BLaER1 (cell line): ENCODE data around the gene EFHC1.

Experiments
- H3K27ac ChIP-seq: shearing (Covaris generic); formaldehyde crosslinking; 2 replicates; pipeline ENCODE4 v1.8.1; 2022
- H3K27me3 ChIP-seq: shearing (Covaris generic); formaldehyde crosslinking; 2 replicates; pipeline ENCODE4 v1.8.1; 2022
- H3K36me3 ChIP-seq: shearing (Covaris generic); formaldehyde crosslinking; 2 replicates; pipeline ENCODE4 v1.8.1; 2022
- H3K4me1 ChIP-seq: shearing (Covaris generic); formaldehyde crosslinking; 2 replicates; pipeline ENCODE4 v1.8.1; 2022
- H3K4me2 ChIP-seq: shearing (Covaris generic); formaldehyde crosslinking; 2 replicates; pipeline ENCODE4 v1.8.1; 2022
- H3K4me3 ChIP-seq: shearing (Covaris generic); formaldehyde crosslinking; 2 replicates; pipeline ENCODE4 v1.8.1; 2022
- H3K9ac ChIP-seq: shearing (Covaris generic); formaldehyde crosslinking; 2 replicates; pipeline ENCODE4 v1.8.1; 2022
- H3K9me3 ChIP-seq: shearing (Covaris generic); formaldehyde crosslinking; 2 replicates; pipeline ENCODE4 v1.8.1; 2022
- H4K20me1 ChIP-seq: shearing (Covaris generic); formaldehyde crosslinking; 2 replicates; pipeline ENCODE4 v1.8.1; 2022
- Cebpa-rat ChIP-seq: shearing (Covaris generic); IDR thresholded peaks from 2 replicates; pipeline ENCODE4 v1.8.1; 2022

The EFHC1 gene

DNA sequence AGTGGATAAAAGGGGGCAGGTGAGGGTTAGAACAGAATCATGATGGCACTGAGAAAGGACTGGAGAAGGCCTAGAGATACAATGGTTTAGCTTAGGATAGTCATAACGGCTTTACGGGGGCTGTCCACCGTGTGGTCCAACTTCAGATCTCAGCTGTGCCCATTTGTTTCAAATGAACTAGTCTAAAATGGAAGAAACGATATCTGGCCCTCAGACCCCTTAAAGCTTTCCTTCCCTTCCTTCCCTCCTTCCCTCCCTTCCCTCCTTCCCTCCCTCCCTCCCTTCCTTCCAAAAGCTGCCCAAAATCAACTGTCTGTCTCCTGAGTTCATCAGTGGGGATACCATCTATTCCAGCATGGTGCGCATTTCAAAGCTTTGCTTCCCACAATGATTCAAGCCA is 128.9 kb downstream of the EFHC1 start:
- H3K9ac ChIP-seq = no peak overlapping the region
- H3K4me2 ChIP-seq = peak overlapping the region; percentile 65; the same call in 1 of the 2 replicates
- peaks cover 98% of the 10 kb centered on the region for H3K4me1 ChIP-seq

DNA sequence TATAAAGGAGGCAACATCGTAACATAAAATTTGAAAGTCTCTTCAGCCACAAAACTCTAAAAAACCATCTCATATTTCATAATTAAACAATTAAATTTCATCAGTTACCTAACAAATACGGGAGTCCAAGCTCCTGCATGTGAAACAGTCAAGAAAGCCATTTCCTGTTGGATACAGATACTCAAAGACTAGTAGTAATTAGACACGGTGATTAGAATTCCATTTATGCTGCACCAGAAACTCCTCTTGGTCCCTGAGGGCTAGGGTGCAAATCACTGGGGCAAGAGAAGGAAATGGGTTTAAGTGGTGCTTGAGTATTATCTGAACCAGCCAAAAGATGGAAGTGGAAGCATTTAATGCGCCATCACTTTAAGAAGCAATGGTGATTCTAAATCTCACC is 129.3 kb downstream of the EFHC1 start:
- no peak overlapping the region for H3K27ac ChIP-seq
- peaks cover 98% of the 10 kb centered on the region for H3K4me1 ChIP-seq
- no peak overlapping the region for H3K4me3 ChIP-seq
- peak overlapping the region; percentile 65 for H3K4me2 ChIP-seq
- H3K9me3 ChIP-seq = no peaks in the 10 kb centered on the region
- H4K20me1 ChIP-seq = peaks cover 93% of the 10 kb centered on the region
- TF ChIP-seq Cebpa-rat = no peak
- peaks cover 50% of the 10 kb centered on the region for H3K36me3 ChIP-seq
- no peaks in the 10 kb centered on the region for H3K27me3 ChIP-seq
- H3K9ac ChIP-seq = no peak overlapping the region

More for the DNA sequence above, 128.9 kb downstream of the EFHC1 start:
- no peaks in the 10 kb centered on the region for H3K9me3 ChIP-seq
- H3K36me3 ChIP-seq = peaks cover 50% of the 10 kb centered on the region
- H3K4me3 ChIP-seq = no peak overlapping the region
- no peak overlapping the region for H3K27ac ChIP-seq
- H3K27me3 ChIP-seq = no peaks in the 10 kb centered on the region
- TF ChIP-seq Cebpa-rat = no peak
- peaks cover 94% of the 10 kb centered on the region for H4K20me1 ChIP-seq

DNA sequence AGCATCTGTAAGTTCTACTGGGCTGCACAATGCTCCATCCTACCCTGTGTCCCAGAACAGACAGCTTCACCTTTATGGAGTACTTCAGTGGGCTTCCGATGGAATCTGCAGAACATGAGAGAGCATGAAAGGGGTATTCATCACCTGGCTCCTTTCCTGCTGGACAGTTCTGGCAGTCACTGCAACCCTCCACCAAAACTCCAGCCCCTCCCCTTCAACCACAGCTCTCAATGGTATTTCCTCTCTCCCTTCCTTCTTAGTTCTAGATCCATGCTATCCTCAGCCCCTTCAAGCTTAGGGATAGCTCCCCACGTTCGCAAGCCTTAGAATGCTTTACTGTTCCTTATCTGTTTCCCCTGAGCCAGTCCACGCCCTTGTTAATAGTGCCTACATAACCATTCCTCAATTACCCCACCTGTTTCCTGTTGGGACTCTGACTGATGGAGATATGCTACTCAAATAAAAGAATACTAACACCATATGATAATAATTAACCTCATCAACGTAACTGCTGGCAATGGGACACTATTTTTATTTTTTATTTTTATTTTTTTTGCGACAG is 130.0 kb downstream of the EFHC1 start:
- H3K4me1 ChIP-seq = peaks cover 93% of the 10 kb centered on the region

DNA sequence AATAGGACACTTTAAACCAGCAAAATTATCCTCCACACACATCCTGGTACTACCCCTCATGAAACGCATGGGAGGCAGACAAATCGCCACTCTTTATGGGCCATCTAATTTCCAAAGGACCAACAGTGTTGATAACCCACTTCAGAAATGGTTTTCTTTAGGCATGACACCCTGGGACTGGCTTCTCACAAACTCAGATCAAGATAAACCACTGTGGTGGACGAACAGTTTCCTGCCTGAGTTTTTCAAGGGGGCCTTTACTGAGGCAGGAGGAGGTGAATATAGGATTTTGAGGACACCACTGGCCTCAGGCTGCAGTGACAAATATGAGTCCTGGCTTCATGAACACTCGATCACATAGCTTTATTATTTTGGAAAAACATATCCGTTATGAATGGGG is 130.7 kb downstream of the EFHC1 start:
- H3K36me3 ChIP-seq = peaks cover 41% of the 10 kb centered on the region
- no peak overlapping the region for H3K4me3 ChIP-seq
- no peaks in the 10 kb centered on the region for H3K9me3 ChIP-seq
- peaks cover 79% of the 10 kb centered on the region for H4K20me1 ChIP-seq
- H3K9ac ChIP-seq = no peak overlapping the region
- H3K27ac ChIP-seq = 0 out of 2 replicates have a peak overlapping the region, but pooled peaks have one; percentile 24
- no peaks in the 10 kb centered on the region for H3K27me3 ChIP-seq
- no peak for TF ChIP-seq Cebpa-rat
- peak overlapping the region; percentile 65 for H3K4me2 ChIP-seq
- H3K4me1 ChIP-seq = peaks cover 92% of the 10 kb centered on the region

More for the DNA sequence above, 130.0 kb downstream of the EFHC1 start:
- H3K27me3 ChIP-seq = no peaks in the 10 kb centered on the region
- H3K4me2 ChIP-seq = peak overlapping the region; percentile 65
- H3K36me3 ChIP-seq = peaks cover 49% of the 10 kb centered on the region
- H4K20me1 ChIP-seq = peaks cover 86% of the 10 kb centered on the region
- H3K4me3 ChIP-seq = no peak overlapping the region
- no peak for TF ChIP-seq Cebpa-rat
- no peak overlapping the region for H3K9ac ChIP-seq
- no peaks in the 10 kb centered on the region for H3K9me3 ChIP-seq
- H3K27ac ChIP-seq = 0 out of 2 replicates have a peak overlapping the region, but pooled peaks have one; percentile 39

DNA sequence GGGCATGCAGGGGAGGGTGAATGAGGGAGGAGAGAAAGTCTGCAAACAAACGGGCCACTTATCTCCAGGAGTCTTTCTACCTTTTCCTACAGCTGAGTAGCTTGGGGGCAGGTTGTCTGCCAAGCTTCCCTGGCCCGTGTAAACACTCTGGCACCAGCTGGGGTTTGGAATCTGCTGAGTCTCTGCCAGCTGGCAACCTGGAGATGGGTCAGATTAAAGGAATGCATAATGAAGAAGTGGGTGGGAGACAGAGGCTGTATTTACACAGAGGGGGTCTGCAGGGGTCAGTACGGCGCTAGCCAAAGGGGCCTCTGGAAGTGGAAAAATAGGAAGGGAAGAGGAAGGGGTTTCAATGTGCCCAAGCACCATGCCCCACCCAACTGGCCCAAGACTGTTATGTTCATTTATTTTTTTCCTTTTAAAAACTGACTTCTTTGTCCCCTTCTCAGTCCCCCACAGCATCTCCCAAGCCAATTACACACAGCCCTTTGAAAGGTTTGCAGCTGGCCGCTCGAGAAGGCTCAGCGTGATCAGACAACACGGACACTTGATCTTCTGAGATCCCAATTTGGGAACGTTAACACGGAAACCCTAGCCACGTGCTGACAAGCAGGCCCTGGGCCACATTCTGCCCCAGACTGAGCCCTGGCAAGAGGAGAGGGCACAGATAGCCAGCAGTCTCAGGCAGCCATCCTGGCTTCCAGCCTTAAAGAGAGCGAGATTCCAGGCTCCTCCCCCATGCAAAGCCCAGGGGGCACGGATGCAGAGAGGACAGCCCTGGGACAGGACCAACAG is 131.5 kb downstream of the EFHC1 start:
- no peaks in the 10 kb centered on the region for H3K9me3 ChIP-seq
- peaks cover 73% of the 10 kb centered on the region for H4K20me1 ChIP-seq
- peak overlapping the region; percentile 24; the same call in 1 of the 2 replicates for H3K27ac ChIP-seq
- H3K4me2 ChIP-seq = peak overlapping the region; percentile 65
- peaks cover 38% of the 10 kb centered on the region for H3K36me3 ChIP-seq
- peaks cover 92% of the 10 kb centered on the region for H3K4me1 ChIP-seq
- TF ChIP-seq Cebpa-rat = no peak
- no peak overlapping the region for H3K4me3 ChIP-seq
- H3K9ac ChIP-seq = 0 out of 2 replicates have a peak overlapping the region, but pooled peaks have one; percentile 32
- H3K27me3 ChIP-seq = no peaks in the 10 kb centered on the region

DNA sequence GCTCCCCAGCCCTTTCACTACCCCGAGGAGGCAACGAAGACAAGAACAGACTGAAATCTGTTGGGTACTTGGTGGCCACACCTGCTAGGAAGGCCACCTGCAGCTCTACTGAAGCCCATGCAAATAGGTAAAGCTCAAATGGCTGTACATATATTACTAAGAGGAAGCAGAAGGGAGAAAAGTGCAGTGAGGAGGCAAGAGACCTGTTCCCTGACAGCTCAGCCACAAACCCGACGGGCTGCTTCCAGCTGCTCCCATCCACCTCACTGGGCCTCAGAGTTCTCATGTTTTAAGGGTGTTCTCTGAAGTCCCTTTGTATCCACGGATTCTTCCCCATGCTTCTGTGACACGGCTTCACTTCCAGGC is 132.1 kb downstream of the EFHC1 start:
- Histone ChIP-seq H3K4me3 (no peak overlapping the region), H3K27me3 (no peaks in the 10 kb centered on the region), H4K20me1 (peaks cover 67% of the 10 kb centered on the region), H3K9ac (no peak overlapping the region), H3K36me3 (peaks cover 38% of the 10 kb centered on the region), H3K4me1 (peaks cover 92% of the 10 kb centered on the region), H3K27ac (peak overlapping the region; percentile 24; the same call in 1 of the 2 replicates), H3K4me2 (peak overlapping the region; percentile 65), H3K9me3 (no peaks in the 10 kb centered on the region)
- TF ChIP-seq Cebpa-rat = no peak

DNA sequence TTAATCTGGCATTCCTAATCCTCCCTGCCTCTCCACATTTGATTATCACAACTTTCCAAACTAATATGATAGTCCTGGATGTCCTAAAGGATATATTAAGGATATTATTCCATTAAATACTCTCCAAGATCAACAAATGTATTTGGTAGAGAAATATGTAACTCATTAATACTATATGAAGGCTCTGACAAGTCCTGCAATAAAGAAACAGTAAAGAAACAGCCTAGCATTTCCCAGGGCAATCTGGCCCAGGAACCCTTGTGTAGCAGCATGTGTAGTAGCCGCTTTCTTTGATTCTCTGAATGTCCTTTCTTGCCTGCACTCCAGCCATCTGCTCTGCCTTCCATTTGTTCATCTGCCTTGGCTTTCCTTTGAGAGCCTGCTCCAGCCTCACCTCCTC is 133.0 kb downstream of the EFHC1 start:
- H3K4me1 ChIP-seq = peaks cover 92% of the 10 kb centered on the region

DNA sequence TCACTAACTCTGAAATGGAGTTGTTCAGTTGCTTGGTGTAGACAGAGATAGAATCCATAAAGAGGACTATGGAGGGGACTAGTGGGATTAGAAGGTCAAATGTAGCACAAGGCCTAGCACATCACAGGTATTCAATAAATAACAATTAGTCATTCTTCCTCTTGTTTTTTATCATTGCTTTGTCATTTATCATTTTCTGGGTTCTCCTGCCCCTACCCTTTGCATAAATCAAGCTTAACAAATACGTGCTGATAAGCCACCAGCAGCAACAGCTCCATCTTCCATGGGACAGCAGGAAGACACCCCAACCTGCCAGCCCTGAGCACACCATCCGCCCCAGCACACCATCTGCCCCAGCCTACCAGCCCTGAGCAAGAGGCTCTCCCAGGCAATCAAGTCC is 133.6 kb downstream of the EFHC1 start:
- Histone ChIP-seq H3K4me2 (no peak overlapping the region), H3K27ac (peak overlapping the region; percentile 35; the same call in 1 of the 2 replicates), H3K4me1 (peaks cover 92% of the 10 kb centered on the region)

More for the DNA sequence above, 133.0 kb downstream of the EFHC1 start:
- no peaks in the 10 kb centered on the region for H3K27me3 ChIP-seq
- no peak overlapping the region for H3K4me3 ChIP-seq
- H3K27ac ChIP-seq = peak overlapping the region; percentile 35; the same call in 1 of the 2 replicates
- no peak overlapping the region for H3K4me2 ChIP-seq
- peaks cover 38% of the 10 kb centered on the region for H3K36me3 ChIP-seq
- TF ChIP-seq Cebpa-rat = no peak
- H3K9me3 ChIP-seq = no peaks in the 10 kb centered on the region
- peaks cover 58% of the 10 kb centered on the region for H4K20me1 ChIP-seq
- H3K9ac ChIP-seq = no peak overlapping the region

DNA sequence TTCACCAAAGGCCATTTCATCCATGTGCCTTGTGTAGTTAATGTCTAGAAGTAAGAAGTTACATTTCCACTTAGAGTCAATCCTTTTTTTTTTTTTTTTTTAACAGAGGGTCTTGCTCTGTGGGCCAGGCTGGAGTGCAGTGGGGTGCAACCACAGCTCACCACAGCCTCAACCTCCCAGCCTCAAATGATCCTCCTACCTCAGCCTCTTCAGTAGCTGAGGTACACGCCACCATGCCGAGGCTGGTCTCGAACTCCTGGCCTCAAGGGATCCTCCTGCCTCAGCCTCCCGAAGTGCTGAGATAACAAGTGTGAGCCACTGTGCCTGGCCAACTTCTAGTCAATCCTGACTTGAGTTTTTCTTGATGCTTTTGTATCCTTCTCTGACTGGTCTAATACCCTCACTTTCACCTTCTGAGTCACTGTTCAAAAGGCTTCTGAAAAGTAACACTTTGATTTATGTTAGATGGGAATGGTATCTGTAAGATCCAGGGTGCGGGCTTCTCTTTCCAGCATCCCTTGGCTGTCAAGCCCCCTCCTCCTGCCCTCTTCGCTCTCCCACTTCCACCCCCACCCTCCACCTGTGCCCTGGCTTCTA is 134.6 kb downstream of the EFHC1 start:
- TF ChIP-seq Cebpa-rat = no peak
- Histone ChIP-seq H3K9ac (no peak overlapping the region), H3K9me3 (no peaks in the 10 kb centered on the region), H3K4me1 (peaks cover 94% of the 10 kb centered on the region), H3K4me3 (no peak overlapping the region), H3K36me3 (peaks cover 33% of the 10 kb centered on the region), H4K20me1 (peaks cover 45% of the 10 kb centered on the region), H3K4me2 (no peak overlapping the region), H3K27me3 (no peaks in the 10 kb centered on the region), H3K27ac (no peak overlapping the region)

More for the DNA sequence above, 133.6 kb downstream of the EFHC1 start:
- H4K20me1 ChIP-seq = peaks cover 53% of the 10 kb centered on the region
- no peak for TF ChIP-seq Cebpa-rat
- no peak overlapping the region for H3K9ac ChIP-seq
- no peak overlapping the region for H3K4me3 ChIP-seq
- H3K36me3 ChIP-seq = peaks cover 38% of the 10 kb centered on the region
- no peaks in the 10 kb centered on the region for H3K27me3 ChIP-seq
- no peaks in the 10 kb centered on the region for H3K9me3 ChIP-seq
